HEK293 (cell line): ENCODE results near the gene GLRA2.

Experiments used
- CTCF ChIA-PET: fragments of 350-600 bp; formaldehyde crosslinking; extraction: SDS; loops from one replicate; lab custom pipeline; 2021; ENCODE audit warnings: antibody characterized with exemption; lab: Yijun Ruan, JAX
- POLR2A ChIA-PET: fragments of 300-600 bp; formaldehyde crosslinking; extraction: SDS; loops from one replicate; lab custom pipeline; 2020; ENCODE audit warnings: antibody characterized with exemption, inconsistent platforms; lab: Yijun Ruan, JAX
- H3K27ac ChIP-seq: fragments of 200-500 bp; sonication (Bioruptor generic); 2 replicates; pipeline ENCODE4 v1.5.1; 2014; ENCODE audit warnings: low read depth, low read length, control low read depth, inconsistent platforms; ENCODE audit errors: extremely low read depth
- H3K36me3 ChIP-seq, 2 experiments: fragments of 200-500 bp in 1 of 2; sonication (Bioruptor generic) in 1 of 2; 1 replicate in 1 of 2; 2 replicates in 1 of 2; pipeline ENCODE4 v1.5.1; 2014 to 2017; ENCODE audit warnings: inconsistent platforms in 2 of 2, low read length in 2 of 2; ENCODE audit not compliant: control insufficient read depth in 2 of 2, insufficient read depth in 1 of 2
- H3K4me1 ChIP-seq: fragments of 200-500 bp; sonication (Bioruptor generic); 2 replicates; pipeline ENCODE4 v1.5.1; 2014; ENCODE audit warnings: mild to moderate bottlenecking, low read length, inconsistent platforms; ENCODE audit not compliant: control insufficient read depth, insufficient read depth
- H3K4me3 ChIP-seq: 2 replicates; pipeline ENCODE4 v1.5.1; 2011; ENCODE audit warnings: low read depth, mild to moderate bottlenecking, control low read depth, low read length, moderate library complexity
- H3K9me3 ChIP-seq: fragments of 200-500 bp; sonication (Bioruptor generic); 2 replicates; pipeline ENCODE4 v1.5.1; 2014; ENCODE audit warnings: low read depth, low read length, inconsistent platforms; ENCODE audit not compliant: control insufficient read depth, insufficient read depth
- BCL11B ChIP-seq: fragments of 450-650 bp; formaldehyde crosslinking; IDR thresholded peaks from 2 replicates; pipeline ENCODE4 v1.5.1; 2016; ENCODE audit warnings: low read depth, missing biosample characterization, missing genetic modification characterization
- GFI1B ChIP-seq: fragments of 450-650 bp; formaldehyde crosslinking; IDR thresholded peaks from 2 replicates; pipeline ENCODE4 v1.5.1; 2016; ENCODE audit warnings: missing biosample characterization, missing genetic modification characterization
- KLF1 ChIP-seq: fragments of 450-650 bp; formaldehyde crosslinking; IDR thresholded peaks from 2 replicates; pipeline ENCODE4 v1.5.1; 2016; ENCODE audit warnings: missing biosample characterization, missing genetic modification characterization
- ZBTB21 ChIP-seq: fragments of 450-650 bp; formaldehyde crosslinking; IDR thresholded peaks from 2 replicates; pipeline ENCODE4 v1.5.1; 2017; ENCODE audit warnings: missing biosample characterization, missing genetic modification characterization
- ZNF169 ChIP-seq: fragments of 450-650 bp; formaldehyde crosslinking; IDR thresholded peaks from 2 replicates; pipeline ENCODE4 v1.5.1; 2016; ENCODE audit warnings: missing biosample characterization, missing genetic modification characterization
- ZNF19 ChIP-seq: fragments of 450-650 bp; formaldehyde crosslinking; IDR thresholded peaks from 2 replicates; pipeline ENCODE4; 2016; ENCODE audit warnings: missing biosample characterization, missing genetic modification characterization, low read depth
- ZNF248 ChIP-seq: fragments of 450-650 bp; formaldehyde crosslinking; IDR thresholded peaks from 2 replicates; pipeline ENCODE4 v1.5.1; 2017; ENCODE audit warnings: missing biosample characterization, missing genetic modification characterization
- ZNF366 ChIP-seq: fragments of 450-650 bp; formaldehyde crosslinking; conservative IDR thresholded peaks from 2 replicates; pipeline ENCODE4 v1.5.1; 2016; ENCODE audit warnings: missing biosample characterization, missing genetic modification characterization
- ZNF558 ChIP-seq: fragments of 450-650 bp; formaldehyde crosslinking; IDR thresholded peaks from 2 replicates; pipeline ENCODE4 v1.5.1; 2016; ENCODE audit warnings: missing biosample characterization, missing genetic modification characterization
- ZNF571 ChIP-seq: fragments of 450-650 bp; formaldehyde crosslinking; IDR thresholded peaks from 2 replicates; pipeline ENCODE4 v1.5.0; 2017; ENCODE audit warnings: missing biosample characterization, missing genetic modification characterization
- ZNF629 ChIP-seq: fragments of 450-650 bp; formaldehyde crosslinking; IDR thresholded peaks from 2 replicates; pipeline ENCODE4 v1.5.1; 2017; ENCODE audit warnings: missing biosample characterization, missing genetic modification characterization
- ZNF664 ChIP-seq: fragments of 450-650 bp; formaldehyde crosslinking; IDR thresholded peaks from 2 replicates; pipeline ENCODE4 v1.5.1; 2016; ENCODE audit warnings: missing biosample characterization, missing genetic modification characterization
- ZSCAN23 ChIP-seq: fragments of 450-650 bp; formaldehyde crosslinking; IDR thresholded peaks from 2 replicates; pipeline ENCODE4 v1.5.1; 2016; ENCODE audit warnings: missing biosample characterization, missing genetic modification characterization
- TF ChIP-seq, protein P1 (sequence below): fragments of 450-650 bp; formaldehyde crosslinking; IDR thresholded peaks from 2 replicates; pipeline ENCODE4 v1.5.1; 2016; ENCODE audit warnings: missing biosample characterization, missing genetic modification characterization
- TF ChIP-seq, protein P2 (sequence below): fragments of 450-650 bp; formaldehyde crosslinking; IDR thresholded peaks from 2 replicates; pipeline ENCODE4 v1.5.1; 2016; ENCODE audit warnings: missing biosample characterization, missing genetic modification characterization
- TF ChIP-seq, protein P3 (sequence below): fragments of 450-650 bp; formaldehyde crosslinking; IDR thresholded peaks from 2 replicates; pipeline ENCODE4 v1.5.1; 2016; ENCODE audit warnings: missing biosample characterization, missing genetic modification characterization

The GLRA2 gene

DNA sequence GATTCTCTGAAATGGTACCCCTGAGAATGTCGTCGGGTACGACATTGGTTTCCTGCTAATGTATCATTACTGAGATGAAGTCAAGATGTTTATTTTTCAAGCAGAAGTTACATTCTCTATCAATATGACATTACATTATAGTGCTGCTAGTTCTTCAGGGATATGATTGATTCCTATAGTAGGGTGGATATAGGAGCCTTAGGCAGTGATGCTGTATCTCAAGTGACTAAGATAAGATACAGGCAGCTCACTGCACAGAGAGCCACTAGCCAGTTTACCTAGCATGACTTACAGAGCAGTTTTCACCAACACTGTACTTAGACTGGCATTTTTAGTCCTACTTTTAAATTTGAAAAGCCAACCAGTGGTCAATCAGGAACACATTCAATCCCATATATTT is 188.6 kb downstream of the GLRA2 start:
- TF ChIP-seq KLF1 (no peak), ZNF366 (no peak), BCL11B (no peak), ZNF629 (tag by site-specific recombination) (no peak), ZSCAN23 (tag by site-specific recombination) (no peak), ZNF558 (tag by site-specific recombination) (no peak), ZNF571 (tag by site-specific recombination) (no peak)
- CTCF ChIA-PET, result interaction anchor here (0.8 kb wide), 1 partner anchor 12 kb away, joined by 4 read pairs; no protein-coding TSS in a partner anchor
- Histone ChIP-seq H3K4me3 (no peak overlapping the region), H3K36me3 (no peaks in the 10 kb centered on the region), H3K27ac (no peak overlapping the region), H3K9me3 (no peaks in the 10 kb centered on the region), H3K4me1 (no peaks in the 10 kb centered on the region)
- POLR2A ChIA-PET, result no interaction called here

DNA sequence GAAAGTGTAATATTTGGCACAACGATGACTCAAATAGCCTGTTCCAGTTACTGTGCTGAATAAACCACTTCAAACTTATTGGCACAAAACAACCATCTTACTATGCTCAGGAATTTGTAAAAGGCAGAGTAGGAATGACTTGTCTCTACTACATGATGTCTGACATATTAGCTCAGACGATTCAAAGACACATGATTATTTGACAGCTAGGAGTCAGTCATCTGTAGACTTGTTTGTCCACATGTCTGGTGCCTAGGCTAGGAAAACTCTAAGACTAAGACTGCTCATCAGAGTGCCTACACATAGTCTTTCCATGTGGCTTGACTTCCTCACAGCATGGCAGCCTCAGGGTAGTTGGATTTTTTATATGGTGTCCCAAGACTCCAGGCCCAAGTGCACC is 189.1 kb downstream of the GLRA2 start:
- Histone ChIP-seq H3K4me1 (no peaks in the 10 kb centered on the region), H3K9me3 (no peaks in the 10 kb centered on the region), H3K27ac (no peak overlapping the region), H3K36me3 (no peaks in the 10 kb centered on the region)
- ChIA-PET CTCF (interaction anchor here (0.8 kb wide), 1 partner anchor 12 kb away, joined by 4 read pairs; no protein-coding TSS in a partner anchor), POLR2A (no interaction called here)
- TF ChIP-seq ZNF169 (tag by site-specific recombination) (no peak), ZBTB21 (no peak), ZNF248 (tag by site-specific recombination) (no peak), ZNF19 (no peak), GFI1B (tag by site-specific recombination) (no peak), ZNF571 (tag by site-specific recombination) (no peak), ZNF664 (tag by site-specific recombination) (no peak)
- TF ChIP-seq, protein P1, sequence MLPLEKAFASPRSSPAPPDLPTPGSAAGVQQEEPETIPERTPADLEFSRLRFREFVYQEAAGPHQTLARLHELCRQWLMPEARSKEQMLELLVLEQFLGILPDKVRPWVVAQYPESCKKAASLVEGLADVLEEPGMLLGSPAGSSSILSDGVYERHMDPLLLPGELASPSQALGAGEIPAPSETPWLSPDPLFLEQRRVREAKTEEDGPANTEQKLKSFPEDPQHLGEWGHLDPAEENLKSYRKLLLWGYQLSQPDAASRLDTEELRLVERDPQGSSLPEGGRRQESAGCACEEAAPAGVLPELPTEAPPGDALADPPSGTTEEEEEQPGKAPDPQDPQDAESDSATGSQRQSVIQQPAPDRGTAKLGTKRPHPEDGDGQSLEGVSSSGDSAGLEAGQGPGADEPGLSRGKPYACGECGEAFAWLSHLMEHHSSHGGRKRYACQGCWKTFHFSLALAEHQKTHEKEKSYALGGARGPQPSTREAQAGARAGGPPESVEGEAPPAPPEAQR (tag by site-specific recombination), result no peak
- TF ChIP-seq, protein P2, sequence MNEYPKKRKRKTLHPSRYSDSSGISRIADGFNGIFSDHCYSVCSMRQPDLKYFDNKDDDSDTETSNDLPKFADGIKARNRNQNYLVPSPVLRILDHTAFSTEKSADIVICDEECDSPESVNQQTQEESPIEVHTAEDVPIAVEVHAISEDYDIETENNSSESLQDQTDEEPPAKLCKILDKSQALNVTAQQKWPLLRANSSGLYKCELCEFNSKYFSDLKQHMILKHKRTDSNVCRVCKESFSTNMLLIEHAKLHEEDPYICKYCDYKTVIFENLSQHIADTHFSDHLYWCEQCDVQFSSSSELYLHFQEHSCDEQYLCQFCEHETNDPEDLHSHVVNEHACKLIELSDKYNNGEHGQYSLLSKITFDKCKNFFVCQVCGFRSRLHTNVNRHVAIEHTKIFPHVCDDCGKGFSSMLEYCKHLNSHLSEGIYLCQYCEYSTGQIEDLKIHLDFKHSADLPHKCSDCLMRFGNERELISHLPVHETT (tag by site-specific recombination), result no peak
- TF ChIP-seq, all 188 proteins: peak for 0
- no peak overlapping the region for H3K4me3 ChIP-seq

DNA sequence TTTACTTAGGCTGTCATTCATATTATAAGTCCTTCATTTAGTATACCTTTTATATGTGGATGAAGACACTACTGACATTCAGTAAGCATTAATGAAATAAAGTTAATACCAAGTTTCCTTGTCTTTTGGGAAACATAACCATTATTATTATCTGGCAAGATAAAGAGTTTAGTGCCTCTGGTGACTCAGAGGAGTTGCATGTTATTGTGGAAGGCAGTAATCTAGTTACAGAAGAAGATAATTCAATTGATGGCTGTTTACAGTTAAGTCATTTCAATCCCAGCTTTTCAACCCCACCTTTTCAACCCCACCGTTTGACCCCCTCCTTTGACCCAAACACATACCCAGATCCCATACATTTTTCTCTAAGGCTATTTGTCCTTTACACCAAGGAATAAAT is 199.7 kb downstream of the GLRA2 start:
- ChIA-PET CTCF (interaction anchor here (1.2 kb wide), 1 partner anchor 415 kb away, joined by 4 read pairs; no protein-coding TSS in a partner anchor), POLR2A (no interaction called here)
- Histone ChIP-seq H3K27ac (no peak overlapping the region), H3K9me3 (no peaks in the 10 kb centered on the region), H3K4me3 (no peak overlapping the region), H3K36me3 (no peaks in the 10 kb centered on the region), H3K4me1 (no peaks in the 10 kb centered on the region)
- TF ChIP-seq, protein P3, sequence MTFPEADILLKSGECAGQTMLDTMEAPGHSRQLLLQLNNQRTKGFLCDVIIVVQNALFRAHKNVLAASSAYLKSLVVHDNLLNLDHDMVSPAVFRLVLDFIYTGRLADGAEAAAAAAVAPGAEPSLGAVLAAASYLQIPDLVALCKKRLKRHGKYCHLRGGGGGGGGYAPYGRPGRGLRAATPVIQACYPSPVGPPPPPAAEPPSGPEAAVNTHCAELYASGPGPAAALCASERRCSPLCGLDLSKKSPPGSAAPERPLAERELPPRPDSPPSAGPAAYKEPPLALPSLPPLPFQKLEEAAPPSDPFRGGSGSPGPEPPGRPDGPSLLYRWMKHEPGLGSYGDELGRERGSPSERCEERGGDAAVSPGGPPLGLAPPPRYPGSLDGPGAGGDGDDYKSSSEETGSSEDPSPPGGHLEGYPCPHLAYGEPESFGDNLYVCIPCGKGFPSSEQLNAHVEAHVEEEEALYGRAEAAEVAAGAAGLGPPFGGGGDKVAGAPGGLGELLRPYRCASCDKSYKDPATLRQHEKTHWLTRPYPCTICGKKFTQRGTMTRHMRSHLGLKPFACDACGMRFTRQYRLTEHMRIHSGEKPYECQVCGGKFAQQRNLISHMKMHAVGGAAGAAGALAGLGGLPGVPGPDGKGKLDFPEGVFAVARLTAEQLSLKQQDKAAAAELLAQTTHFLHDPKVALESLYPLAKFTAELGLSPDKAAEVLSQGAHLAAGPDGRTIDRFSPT (tag by site-specific recombination), result no peak
